ENCODE results near the gene BRWD1. TPM values are rescaled to one million over a fixed set of nuclear protein-coding genes. Genes with fewer than 3 reads are reported as not detected.
A peak's percentile ranks its signal among the peaks of the same experiment; 100 is the strongest.

The BRWD1 gene
- polyA plus RNA-seq, 1 donor, result 31.7 TPM

- no peak for DNase-seq (ENCODE audit: low read depth)
Measured at GRCh38 chr21:39197448-39198233, 115.8 kb downstream of the BRWD1 start.

GRCh38 chr21:39196838-39197237 lies 116.6 kb downstream of the BRWD1 start:
- DNase-seq (ENCODE audit: low read depth), result no peak

GRCh38 chr21:39196310-39196709 lies 117.1 kb downstream of the BRWD1 start:
- no peak for DNase-seq (ENCODE audit: low read depth)

- no peak for DNase-seq (ENCODE audit: low read depth)
Measured at GRCh38 chr21:39193380-39193779, 120.1 kb downstream of the BRWD1 start.

- no peak for DNase-seq (ENCODE audit: low read depth)
Measured at GRCh38 chr21:39189857-39190604, 123.4 kb downstream of the BRWD1 start.

- no peak for DNase-seq (ENCODE audit: low read depth)
Measured at GRCh38 chr21:39188521-39189139, 124.8 kb downstream of the BRWD1 start.

GRCh38 chr21:39187141-39187540 lies 126.3 kb downstream of the BRWD1 start:
- DNase-seq (ENCODE audit: low read depth), result no peak

- DNase-seq (ENCODE audit: low read depth), result no peak
Measured at GRCh38 chr21:39186676-39187075, 126.8 kb downstream of the BRWD1 start.

- DNase-seq (ENCODE audit: low read depth), result no peak
Measured at GRCh38 chr21:39185157-39185556, 128.3 kb downstream of the BRWD1 start.

- DNase-seq (ENCODE audit: low read depth), result no peak
Measured at GRCh38 chr21:39184050-39184980, 129.1 kb downstream of the BRWD1 start.

- peak; percentile 64 for DNase-seq (ENCODE audit: low read depth)
Measured at GRCh38 chr21:39183272-39184049, 130.0 kb downstream of the BRWD1 start, which contains the start of gene PSMG1. TSS of gene PSMG1 (minus strand) at chr21:39183451. CDS start at chr21:39183385, 66 bp downstream.

GRCh38 chr21:39182484-39183271 lies 130.8 kb downstream of the BRWD1 start:
- no peak for DNase-seq (ENCODE audit: low read depth)

GRCh38 chr21:39182016-39182415 lies 131.4 kb downstream of the BRWD1 start:
- DNase-seq (ENCODE audit: low read depth), result no peak

GRCh38 chr21:39181205-39181818 lies 132.1 kb downstream of the BRWD1 start:
- DNase-seq (ENCODE audit: low read depth), result no peak

GRCh38 chr21:39180429-39181019 lies 132.9 kb downstream of the BRWD1 start:
- DNase-seq (ENCODE audit: low read depth), result no peak

- no peak for DNase-seq (ENCODE audit: low read depth)
Measured at GRCh38 chr21:39178421-39178820, 135.0 kb downstream of the BRWD1 start.

GRCh38 chr21:39176271-39176709 lies 137.1 kb downstream of the BRWD1 start:
- no peak for DNase-seq (ENCODE audit: low read depth)

GRCh38 chr21:39175665-39176064 lies 137.8 kb downstream of the BRWD1 start:
- no peak for DNase-seq (ENCODE audit: low read depth)

- no peak for DNase-seq (ENCODE audit: low read depth)
Measured at GRCh38 chr21:39175154-39175553, 138.3 kb downstream of the BRWD1 start.
